BLaER1 treated with 17β-estradiol and CSF1 and Interleukin-3, amounts not matched to agents 10 nM and 100 nM (cell line): ENCODE measurements around the gene ZNF124.
"Not testable (repeated sequence)": the region's sequence is repeated elsewhere in the genome, so short reads cannot be mapped to it uniquely, and the experiment has no call there.

Source experiments
- H3K27ac ChIP-seq, 11 experiments: shearing (Covaris generic); formaldehyde crosslinking; 2 replicates each; pipeline ENCODE4 v1.8.1; 2022
- H3K27me3 ChIP-seq, 11 experiments: shearing (Covaris generic); formaldehyde crosslinking; 2 replicates each; pipeline ENCODE4 v1.8.1; 2022
- H3K36me3 ChIP-seq, 11 experiments: shearing (Covaris generic); formaldehyde crosslinking; 2 replicates each; pipeline ENCODE4 v1.8.1; 2022
- H3K4me1 ChIP-seq, 10 experiments: shearing (Covaris generic); formaldehyde crosslinking; 2 replicates each; pipeline ENCODE4 v1.8.1; 2022
- H3K4me2 ChIP-seq, 11 experiments: shearing (Covaris generic); formaldehyde crosslinking; 2 replicates each; pipeline ENCODE4 v1.8.1; 2022
- H3K4me3 ChIP-seq, 10 experiments: shearing (Covaris generic); formaldehyde crosslinking; 2 replicates each; pipeline ENCODE4 v1.8.1; 2022
- H3K9ac ChIP-seq, 11 experiments: shearing (Covaris generic); formaldehyde crosslinking; 2 replicates each; pipeline ENCODE4 v1.8.1; 2022
- H3K9me3 ChIP-seq, 11 experiments: shearing (Covaris generic); formaldehyde crosslinking; replicated peaks in 1 of 11; 2 replicates each; pipeline ENCODE4 v1.8.1; 2022
- H4K20me1 ChIP-seq, 11 experiments: shearing (Covaris generic); formaldehyde crosslinking; 2 replicates each; pipeline ENCODE4 v1.8.1; 2022
- Cebpa-rat ChIP-seq, 11 experiments: shearing (Covaris generic); IDR thresholded peaks; 2 replicates each; pipeline ENCODE4 v1.8.1; 2022

ZNF124 gene

GRCh38 chr1:247147781-247148180, 24.0 kb downstream of the ZNF124 start:
- TF ChIP-seq Cebpa-rat (IDR thresholded peaks at IDR 0.05), result no peak
- Histone ChIP-seq H3K4me2 (no peak overlapping the region), H3K27me3 (no peaks in the 10 kb centered on the region; a peak in 2 of 22 replicates), H3K4me3 (peak overlapping the region; percentile 8 to 41 (median 24); a peak in 10 of 20 replicates), H3K9ac (no peak overlapping the region), H3K4me1 (no peaks in the 10 kb centered on the region), H4K20me1 (peaks cover 0 to 12% (median 0%) of the 10 kb centered on the region in 11 experiments; a peak in 4 of 22 replicates), H3K27ac (no peak overlapping the region), H3K36me3 (peaks cover 95 to 100% (median 98%) of the 10 kb centered on the region in 11 experiments), H3K9me3 (peaks cover 98 to 100% (median 100%) of the 10 kb centered on the region in 11 experiments)

DNA sequence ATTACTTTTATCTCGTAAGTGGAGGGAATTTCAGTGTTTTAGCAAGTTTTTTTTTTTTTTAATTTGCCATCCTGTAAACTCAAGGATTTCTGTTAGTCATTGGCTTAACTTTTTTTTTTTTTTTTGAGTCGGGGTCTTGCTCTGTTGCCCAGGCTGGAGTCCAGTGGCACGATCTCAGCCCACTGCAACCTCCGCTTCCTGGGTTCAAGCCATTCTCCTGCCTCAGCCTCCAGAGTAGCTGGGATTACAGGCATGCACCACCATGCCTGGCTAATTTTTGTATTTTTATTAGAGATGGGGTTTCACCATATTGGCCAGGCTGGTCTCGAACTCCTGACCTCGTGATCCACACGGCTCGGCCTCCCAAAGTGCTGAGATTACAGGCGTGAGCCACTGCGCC, 24.7 kb downstream of the ZNF124 start:
- Histone ChIP-seq H3K4me3 (peak overlapping the region in 8 of 10 experiments; percentile 8 to 41 (median 29); a peak in 6 of 20 replicates), H3K36me3 (peaks cover 95 to 100% (median 97%) of the 10 kb centered on the region in 11 experiments), H3K9me3 (peaks cover 98 to 100% (median 100%) of the 10 kb centered on the region in 11 experiments), H4K20me1 (peaks cover 0 to 14% (median 0%) of the 10 kb centered on the region in 11 experiments; a peak in 5 of 22 replicates)
- H3K9ac ChIP-seq, H3K27ac ChIP-seq, H3K4me1 ChIP-seq, H3K4me2 ChIP-seq, H3K27me3 ChIP-seq: not testable (repeated sequence)

DNA sequence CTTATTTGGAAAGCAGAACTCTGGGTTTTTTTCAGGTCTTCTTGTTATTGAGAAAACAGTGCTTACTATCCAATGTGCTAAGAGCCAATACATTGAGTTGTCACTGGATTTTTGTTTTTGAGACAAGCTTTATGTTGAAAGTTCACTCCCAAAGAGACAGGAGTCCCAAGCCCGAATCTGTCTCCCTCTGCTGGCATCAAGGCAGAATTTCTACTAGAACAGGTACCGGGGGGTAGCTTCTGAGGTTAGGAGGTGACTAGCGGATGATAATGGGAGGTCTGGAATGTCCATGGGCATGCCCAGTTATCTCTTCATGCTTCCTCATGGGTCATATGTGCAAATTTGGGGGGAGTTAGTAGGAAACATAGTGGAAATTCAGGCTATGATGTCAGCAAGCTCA, 25.1 kb downstream of the ZNF124 start:
- no peak overlapping the region for H3K4me2 ChIP-seq
- no peaks in the 10 kb centered on the region for H3K4me1 ChIP-seq
- H3K27ac ChIP-seq, result no peak overlapping the region
- TF ChIP-seq Cebpa-rat (IDR thresholded peaks at IDR 0.05), result no peak
- peak overlapping the region in 6 of 10 experiments; percentile 5 to 33 (median 15); a peak in 3 of 20 replicates for H3K4me3 ChIP-seq
- peaks cover 96 to 100% (median 97%) of the 10 kb centered on the region in 11 experiments for H3K36me3 ChIP-seq
- H3K9ac ChIP-seq, result no peak overlapping the region
- no peaks in the 10 kb centered on the region; a peak in 2 of 22 replicates for H3K27me3 ChIP-seq
- peaks cover 0 to 19% (median 3%) of the 10 kb centered on the region in 11 experiments; a peak in 7 of 22 replicates for H4K20me1 ChIP-seq
- peaks cover 98 to 100% (median 100%) of the 10 kb centered on the region in 11 experiments for H3K9me3 ChIP-seq

GRCh38 chr1:247145279-247145678, 26.5 kb downstream of the ZNF124 start:
- no peaks in the 10 kb centered on the region for H3K4me1 ChIP-seq
- H3K4me3 ChIP-seq, result peak overlapping the region in 1 of 10 experiments; percentile 12; a peak in 1 of 20 replicates
- no peak overlapping the region for H3K9ac ChIP-seq
- no peaks in the 10 kb centered on the region; a peak in 2 of 22 replicates for H3K27me3 ChIP-seq
- no peak for TF ChIP-seq Cebpa-rat (IDR thresholded peaks at IDR 0.05)
- H4K20me1 ChIP-seq, result peaks cover 0 to 33% (median 8%) of the 10 kb centered on the region in 11 experiments; a peak in 10 of 22 replicates
- H3K4me2 ChIP-seq, result no peak overlapping the region
- no peak overlapping the region for H3K27ac ChIP-seq
- H3K36me3 ChIP-seq, result peaks cover 98 to 100% (median 99%) of the 10 kb centered on the region in 11 experiments
- H3K9me3 ChIP-seq, result peaks cover 99 to 100% (median 100%) of the 10 kb centered on the region in 11 experiments

GRCh38 chr1:247139557-247139956, 32.3 kb downstream of the ZNF124 start:
- not testable (repeated sequence) for H3K27ac ChIP-seq, H3K4me2 ChIP-seq, H3K27me3 ChIP-seq, H3K4me1 ChIP-seq, H3K9ac ChIP-seq
- Histone ChIP-seq H3K4me3 (peak overlapping the region in 4 of 10 experiments; percentile 9 to 47 (median 22); a peak in 4 of 20 replicates), H3K9me3 (peaks cover 99 to 100% (median 100%) of the 10 kb centered on the region in 11 experiments), H4K20me1 (peaks cover 0 to 50% (median 8%) of the 10 kb centered on the region in 11 experiments; a peak in 10 of 22 replicates), H3K36me3 (peaks cover 82 to 98% (median 96%) of the 10 kb centered on the region in 11 experiments)

GRCh38 chr1:247131236-247131635, 40.6 kb downstream of the ZNF124 start:
- no peak overlapping the region for H3K9ac ChIP-seq
- peaks cover 65 to 66% (median 66%) of the 10 kb centered on the region in 11 experiments for H3K9me3 ChIP-seq
- no peaks in the 10 kb centered on the region for H3K4me1 ChIP-seq
- peak overlapping the region in 9 of 10 experiments; percentile 12 to 49 (median 37); a peak in 12 of 20 replicates for H3K4me3 ChIP-seq
- no peak for TF ChIP-seq Cebpa-rat (IDR thresholded peaks at IDR 0.05)
- H3K27me3 ChIP-seq, result no peaks in the 10 kb centered on the region
- no peak overlapping the region for H3K27ac ChIP-seq
- peaks cover 0 to 45% (median 15%) of the 10 kb centered on the region in 11 experiments; a peak in 14 of 22 replicates for H4K20me1 ChIP-seq
- H3K4me2 ChIP-seq, result no peak overlapping the region
- peaks cover 64 to 66% (median 65%) of the 10 kb centered on the region in 11 experiments for H3K36me3 ChIP-seq

- Histone ChIP-seq H3K9ac (peak overlapping the region; percentile 71 to 82 (median 79)), H3K4me2 (peak overlapping the region; percentile 63 to 87 (median 79)), H3K27ac (peak overlapping the region; percentile 44 to 80 (median 67); a peak in 20 of 22 replicates), H4K20me1 (peaks cover 0 to 38% (median 15%) of the 10 kb centered on the region in 11 experiments; a peak in 14 of 22 replicates), H3K9me3 (peaks cover 35 to 49% (median 41%) of the 10 kb centered on the region in 11 experiments), H3K36me3 (peaks cover 29 to 30% (median 30%) of the 10 kb centered on the region in 11 experiments), H3K4me3 (peak overlapping the region; percentile 58 to 71 (median 66))
- not testable (repeated sequence) for H3K27me3 ChIP-seq, H3K4me1 ChIP-seq
These were observed 44.1 kb downstream of the ZNF124 start for GRCh38 chr1:247127519-247128282.

DNA sequence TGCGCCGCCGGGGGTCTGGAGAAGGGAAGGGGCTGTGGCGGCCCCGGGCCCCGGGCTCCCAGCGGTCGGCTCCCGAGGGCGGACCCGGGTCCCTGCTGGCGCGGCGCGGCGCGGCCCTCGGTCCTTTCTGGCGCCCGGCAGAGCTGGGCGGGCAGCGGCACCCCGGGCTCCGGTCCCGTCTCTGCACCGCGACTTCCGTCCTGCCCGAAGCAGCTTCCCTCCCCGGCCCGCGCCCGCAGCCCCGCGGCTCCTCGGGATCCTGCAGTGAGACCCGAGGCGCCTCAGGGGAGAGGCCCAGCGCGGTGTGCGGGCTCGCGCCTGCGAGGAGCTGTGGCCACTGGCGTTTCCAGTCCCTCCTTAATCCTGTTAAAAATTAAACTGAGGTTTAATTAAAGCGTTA, 45.2 kb downstream of the ZNF124 start:
- not testable (repeated sequence) for H3K4me2 ChIP-seq, H3K27me3 ChIP-seq, H3K4me1 ChIP-seq, H3K4me3 ChIP-seq, H3K9ac ChIP-seq, H3K27ac ChIP-seq
- H4K20me1 ChIP-seq, result peaks cover 0 to 27% (median 11%) of the 10 kb centered on the region in 11 experiments; a peak in 14 of 22 replicates
- peaks cover 25 to 43% (median 35%) of the 10 kb centered on the region in 11 experiments for H3K9me3 ChIP-seq
- H3K36me3 ChIP-seq, result peaks cover 18 to 19% (median 19%) of the 10 kb centered on the region in 11 experiments

- not testable (repeated sequence) for H3K9ac ChIP-seq, H3K27me3 ChIP-seq, H3K27ac ChIP-seq, H3K4me3 ChIP-seq, H3K4me1 ChIP-seq
- peaks cover 0 to 23% (median 7%) of the 10 kb centered on the region in 11 experiments; a peak in 13 of 22 replicates for H4K20me1 ChIP-seq
- H3K9me3 ChIP-seq, result peaks cover 20 to 38% (median 31%) of the 10 kb centered on the region in 11 experiments
- peak overlapping the region in 1 of 11 experiments; percentile 31; a peak in 1 of 22 replicates for H3K4me2 ChIP-seq
- peaks cover 14 to 15% (median 14%) of the 10 kb centered on the region in 11 experiments for H3K36me3 ChIP-seq
These were observed 45.7 kb downstream of the ZNF124 start for GRCh38 chr1:247126166-247126565.
